PC-3 (cell line): ENCODE data around the gene C1orf159. TPM values are rescaled to one million over a fixed set of nuclear protein-coding genes. Genes with fewer than 3 reads are reported as not detected.

Experiments
- ATAC-seq: fragments of 200-7000 bp; cut with Tn5 transposase; 2 replicates; pipeline ENCODE4 v1.9.1; 2020; ENCODE audit warnings: mild to moderate bottlenecking, moderate library complexity
- BruUV-seq: library from RNA; stranded (reverse); fragments of 400-500 nt; replicated peaks from 2 replicates; lab custom pipeline; 2021; lab: Mats Ljungman, UMichigan
- CTCF ChIA-PET: fragments of 300-600 bp; sonication (Branson Sonifier 250); formaldehyde crosslinking; loops from one replicate; lab custom pipeline; 2022; ENCODE audit warnings: antibody characterized with exemption; lab: Charles Lee
- POLR2A ChIA-PET: fragments of 300-600 bp; sonication (Branson Sonifier 250); formaldehyde crosslinking; loops from one replicate; lab custom pipeline; 2022; ENCODE audit warnings: antibody characterized with exemption; ENCODE audit not compliant: unreplicated experiment; lab: Charles Lee
- DNase-seq: peaks from one replicate; pipeline ENCODE4 v3.0.0-alpha.2; 2015
- H2AFZ ChIP-seq: fragments of 300-600 bp; sonication (generic); 2 replicates; pipeline ENCODE4 v1.6.0; 2016; ENCODE audit warnings: antibody characterized with exemption, low read length
- H3F3A ChIP-seq: fragments of 300-600 bp; sonication (generic); one replicate; pipeline ENCODE4 v1.6.0; 2017; ENCODE audit warnings: antibody characterized with exemption, low read length, control low read depth, mild to moderate bottlenecking; ENCODE audit not compliant: unreplicated experiment
- H3K27ac ChIP-seq: fragments of 300-600 bp; sonication (generic); 2 replicates; pipeline ENCODE4 v1.5.1; 2016; ENCODE audit warnings: mild to moderate bottlenecking, low read length
- H3K27me3 ChIP-seq: fragments of 300-600 bp; sonication (generic); 2 replicates; pipeline ENCODE4 v1.6.1; 2016; ENCODE audit warnings: low read length, mixed read lengths
- H3K36me3 ChIP-seq: fragments of 300-600 bp; sonication (generic); 2 replicates; pipeline ENCODE4 v1.6.1; 2016; ENCODE audit warnings: low read depth, mixed run types, low read length, mixed read lengths
- H3K4me1 ChIP-seq: fragments of 300-600 bp; sonication (generic); 2 replicates; pipeline ENCODE4 v1.5.1; 2016; ENCODE audit warnings: low read length; ENCODE audit not compliant: insufficient read depth
- H3K4me2 ChIP-seq: fragments of 300-600 bp; sonication (generic); 2 replicates; pipeline ENCODE4 v1.6.0; 2016; ENCODE audit warnings: low read length
- H3K4me3 ChIP-seq: fragments of 300-600 bp; sonication (generic); 2 replicates; pipeline ENCODE4 v1.5.1; 2016; ENCODE audit warnings: mild to moderate bottlenecking, low read length, mixed read lengths
- H3K79me2 ChIP-seq: fragments of 300-600 bp; sonication (generic); 2 replicates; pipeline ENCODE4 v1.6.1; 2017; ENCODE audit warnings: low read length, mixed read lengths
- H3K9ac ChIP-seq: fragments of 300-600 bp; sonication (generic); 2 replicates; pipeline ENCODE4 v1.6.0; 2016; ENCODE audit warnings: mild to moderate bottlenecking, low read length
- H3K9me2 ChIP-seq: fragments of 300-600 bp; sonication (generic); replicated peaks from 2 replicates; pipeline ENCODE4 v1.6.1; 2016; ENCODE audit warnings: mixed run types, low read length, mixed read lengths
- H3K9me3 ChIP-seq: fragments of 300-600 bp; sonication (generic); 2 replicates; pipeline ENCODE4 v1.6.1; 2016; ENCODE audit warnings: low read length, mixed read lengths
- H4K20me1 ChIP-seq: fragments of 300-600 bp; sonication (generic); 2 replicates; pipeline ENCODE4 v1.6.1; 2016; ENCODE audit warnings: low read length, mixed read lengths
- CTCF ChIP-seq: fragments of 300-600 bp; sonication (generic); conservative IDR thresholded peaks from 2 replicates; pipeline ENCODE4 v1.5.1; 2017; ENCODE audit warnings: antibody characterized with exemption, low read depth, mild to moderate bottlenecking, low read length
- EZH2 ChIP-seq: fragments of 300-600 bp; sonication (generic); IDR thresholded peaks from one replicate; pipeline ENCODE4 v1.6.1; 2017; ENCODE audit warnings: antibody characterized with exemption, mild to moderate bottlenecking, low read length; ENCODE audit not compliant: unreplicated experiment
- EZH2phosphoT487 ChIP-seq: fragments of 300-600 bp; sonication (generic); IDR thresholded peaks from 2 replicates; pipeline ENCODE4 v1.6.1; 2018; ENCODE audit warnings: mild to moderate bottlenecking, antibody characterized with exemption, low read length, borderline replicate concordance
- intact Hi-C: fragments of 100-400 bp; cut with micrococcal nuclease; formaldehyde crosslinking; loops from 2 replicates; pipeline ENCODE4 v1.9.0; 2023
- total RNA-seq: library from RNA; depleted of rRNA; stranded (reverse); fragments of >200 nt; gene quantifications from 2 replicates; pipeline ENCODE4 v1.2.3, GENCODE V29; 2014

C1orf159 gene
- total RNA-seq, 1 experiment from 2014 or later: 78.0 TPM

GRCh38 chr1:1053022-1053421, 62.9 kb downstream of the C1orf159 start:
- ChIA-PET CTCF (no interaction called here), POLR2A (no interaction called here)
- H3K9me2 ChIP-seq: no peaks in the 10 kb centered on the region
- H3K4me2 ChIP-seq: no peak overlapping the region
- peaks cover 2% of the 10 kb centered on the region for H3K4me1 ChIP-seq
- H3K9me3 ChIP-seq: no peaks in the 10 kb centered on the region
- peaks cover 8% of the 10 kb centered on the region; the same call in 1 of the 2 replicates for H4K20me1 ChIP-seq
- H3F3A ChIP-seq: no peaks in the 10 kb centered on the region
- DNase-seq: no peak
- no peaks in the 10 kb centered on the region for H3K79me2 ChIP-seq
- no peak for ATAC-seq
- no peak overlapping the region for H3K4me3 ChIP-seq
- no peak overlapping the region for H3K9ac ChIP-seq
- H3K27me3 ChIP-seq: no peaks in the 10 kb centered on the region
- H2AFZ ChIP-seq: no peak overlapping the region
- intact Hi-C loops: no loop called here
- H3K36me3 ChIP-seq: peaks cover 63% of the 10 kb centered on the region
- no peak overlapping the region for H3K27ac ChIP-seq
- TF ChIP-seq CTCF (no peak), EZH2phosphoT487 (no peak), EZH2 (no peak)
- BruUV-seq: no TSS peak

- ATAC-seq: no peak
- no peaks in the 10 kb centered on the region for H3K79me2 ChIP-seq
- H3K9ac ChIP-seq: no peak overlapping the region
- intact Hi-C loops: no loop called here
- H4K20me1 ChIP-seq: peaks cover 8% of the 10 kb centered on the region; the same call in 1 of the 2 replicates
- H3K9me3 ChIP-seq: no peaks in the 10 kb centered on the region
- H3F3A ChIP-seq: no peaks in the 10 kb centered on the region
- H3K4me3 ChIP-seq: no peak overlapping the region
- no peak overlapping the region for H3K4me2 ChIP-seq
- TF ChIP-seq EZH2 (no peak), CTCF (no peak), EZH2phosphoT487 (no peak)
- POLR2A ChIA-PET: no interaction called here
- no peaks in the 10 kb centered on the region for H3K9me2 ChIP-seq
- H3K27me3 ChIP-seq: no peaks in the 10 kb centered on the region
- CTCF ChIA-PET: no interaction called here
- BruUV-seq: no TSS peak
- no peaks in the 10 kb centered on the region for H3K4me1 ChIP-seq
- H2AFZ ChIP-seq: no peak overlapping the region
- H3K36me3 ChIP-seq: peaks cover 71% of the 10 kb centered on the region
- no peak for DNase-seq
- no peak overlapping the region for H3K27ac ChIP-seq
Measured at GRCh38 chr1:1052003-1052840, 63.7 kb downstream of the C1orf159 start.

GRCh38 chr1:1051127-1051810, 64.6 kb downstream of the C1orf159 start:
- Histone ChIP-seq H2AFZ (no peak overlapping the region), H3F3A (no peaks in the 10 kb centered on the region), H3K9me3 (no peaks in the 10 kb centered on the region), H3K27ac (no peak overlapping the region), H3K79me2 (no peaks in the 10 kb centered on the region), H3K4me2 (no peak overlapping the region), H3K9me2 (no peaks in the 10 kb centered on the region), H3K9ac (no peak overlapping the region), H3K36me3 (peaks cover 81% of the 10 kb centered on the region), H3K4me3 (no peak overlapping the region), H3K4me1 (no peaks in the 10 kb centered on the region), H3K27me3 (no peaks in the 10 kb centered on the region), H4K20me1 (peaks cover 8% of the 10 kb centered on the region; the same call in 1 of the 2 replicates)
- CTCF ChIA-PET: no interaction called here
- ATAC-seq (no peak), DNase-seq (no peak)
- TF ChIP-seq CTCF (no peak), EZH2phosphoT487 (no peak), EZH2 (no peak)
- POLR2A ChIA-PET: no interaction called here
- no TSS peak for BruUV-seq
- intact Hi-C loops: no loop called here
